DOHH2 (cell line): Measurements from ENCODE around the gene PPP6C.
"Not testable (repeated sequence)": the region's sequence is repeated elsewhere in the genome, so short reads cannot be mapped to it uniquely, and the experiment has no call there.

Source experiments
- EZH2phosphoT487 ChIP-seq: fragments of 200-600 bp; sonication (generic); IDR thresholded peaks from 2 replicates; pipeline ENCODE4 v1.6.1; 2017; ENCODE audit warnings: borderline replicate concordance, mild to moderate bottlenecking, antibody characterized with exemption, low read length, moderate library complexity, mixed read lengths
- TF ChIP-seq, protein P1 (sequence below): fragments of 200-600 bp; sonication (generic); IDR thresholded peaks from one replicate; pipeline ENCODE4 v1.5.1; 2014; ENCODE audit warnings: antibody characterized with exemption, mild to moderate bottlenecking, low read depth, low read length; ENCODE audit not compliant: poor library complexity, severe bottlenecking

DNA sequence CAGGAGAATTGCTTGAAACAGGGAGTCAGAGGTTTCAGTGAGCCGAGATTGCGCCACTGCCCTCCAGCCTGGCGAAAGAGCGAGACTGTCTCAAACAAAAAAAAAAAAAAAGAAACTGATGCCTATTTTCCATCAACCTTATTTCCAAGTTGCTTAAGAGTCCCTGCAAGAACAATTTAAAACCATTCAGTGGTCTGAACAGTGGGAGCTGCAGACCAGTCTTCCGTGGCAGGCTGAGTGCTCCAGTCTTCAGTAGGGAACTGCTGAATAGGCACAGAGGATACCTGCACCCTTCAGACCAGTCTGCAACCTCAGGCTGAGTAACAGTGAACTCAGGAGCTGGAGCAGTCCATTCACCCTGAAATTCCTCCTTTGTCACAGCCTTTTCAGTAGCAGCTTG lies 4.9 kb upstream of the PPP6C start:
- TF ChIP-seq, protein P1, sequence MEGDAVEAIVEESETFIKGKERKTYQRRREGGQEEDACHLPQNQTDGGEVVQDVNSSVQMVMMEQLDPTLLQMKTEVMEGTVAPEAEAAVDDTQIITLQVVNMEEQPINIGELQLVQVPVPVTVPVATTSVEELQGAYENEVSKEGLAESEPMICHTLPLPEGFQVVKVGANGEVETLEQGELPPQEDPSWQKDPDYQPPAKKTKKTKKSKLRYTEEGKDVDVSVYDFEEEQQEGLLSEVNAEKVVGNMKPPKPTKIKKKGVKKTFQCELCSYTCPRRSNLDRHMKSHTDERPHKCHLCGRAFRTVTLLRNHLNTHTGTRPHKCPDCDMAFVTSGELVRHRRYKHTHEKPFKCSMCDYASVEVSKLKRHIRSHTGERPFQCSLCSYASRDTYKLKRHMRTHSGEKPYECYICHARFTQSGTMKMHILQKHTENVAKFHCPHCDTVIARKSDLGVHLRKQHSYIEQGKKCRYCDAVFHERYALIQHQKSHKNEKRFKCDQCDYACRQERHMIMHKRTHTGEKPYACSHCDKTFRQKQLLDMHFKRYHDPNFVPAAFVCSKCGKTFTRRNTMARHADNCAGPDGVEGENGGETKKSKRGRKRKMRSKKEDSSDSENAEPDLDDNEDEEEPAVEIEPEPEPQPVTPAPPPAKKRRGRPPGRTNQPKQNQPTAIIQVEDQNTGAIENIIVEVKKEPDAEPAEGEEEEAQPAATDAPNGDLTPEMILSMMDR = not testable (repeated sequence)
- not testable (repeated sequence) for TF ChIP-seq EZH2phosphoT487
